Hematopoietic multipotent progenitor cell treated with erythropoietin and hydrocortisone succinate and interleukin-3 and kit ligand, for 4 days (in vitro differentiated cells): ENCODE measurements around the gene MRPL55.

Source experiments
- DNase-seq: peaks from one replicate; pipeline ENCODE4 v3.0.0-alpha.2; 2015

The MRPL55 gene

GRCh38 chr1:228147151-228147693 is 38.1 kb upstream of the MRPL55 start:
- no peak for DNase-seq

DNA sequence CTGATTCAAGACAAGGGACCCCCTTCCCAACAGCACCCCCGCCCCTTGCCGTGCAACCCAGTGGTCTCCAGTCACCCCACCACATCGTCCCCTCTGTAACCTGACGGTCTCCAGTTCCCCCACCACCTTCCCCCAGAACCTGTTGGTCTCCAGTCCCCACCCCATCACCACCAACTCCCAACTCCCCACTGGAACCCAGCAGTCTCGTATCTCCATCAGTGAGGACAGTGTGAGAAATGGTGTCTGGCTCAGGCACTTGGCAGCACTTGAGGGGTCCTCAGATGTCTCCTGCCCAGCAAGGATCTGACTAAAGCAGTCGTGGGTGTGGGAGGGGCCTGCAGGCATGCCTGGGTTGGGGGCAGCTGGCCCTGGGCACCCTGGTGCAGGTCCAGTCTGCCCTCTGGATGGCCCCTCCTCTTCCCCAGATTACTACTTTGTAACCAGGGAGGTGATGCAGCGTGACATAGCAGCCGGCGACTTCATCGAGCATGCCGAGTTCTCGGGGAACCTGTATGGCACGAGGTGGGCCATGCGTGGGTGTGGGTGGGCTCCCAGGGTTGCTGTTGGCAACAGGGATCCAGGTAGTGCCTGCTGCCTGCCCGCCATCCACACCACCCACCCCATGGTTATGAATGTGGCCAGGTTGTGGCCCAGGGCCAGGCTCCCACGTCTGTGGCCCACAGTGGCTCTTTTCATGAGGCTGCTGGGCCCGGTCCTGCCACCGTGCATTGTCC is 37.5 kb upstream of the MRPL55 start:
- no peak for DNase-seq

DNA sequence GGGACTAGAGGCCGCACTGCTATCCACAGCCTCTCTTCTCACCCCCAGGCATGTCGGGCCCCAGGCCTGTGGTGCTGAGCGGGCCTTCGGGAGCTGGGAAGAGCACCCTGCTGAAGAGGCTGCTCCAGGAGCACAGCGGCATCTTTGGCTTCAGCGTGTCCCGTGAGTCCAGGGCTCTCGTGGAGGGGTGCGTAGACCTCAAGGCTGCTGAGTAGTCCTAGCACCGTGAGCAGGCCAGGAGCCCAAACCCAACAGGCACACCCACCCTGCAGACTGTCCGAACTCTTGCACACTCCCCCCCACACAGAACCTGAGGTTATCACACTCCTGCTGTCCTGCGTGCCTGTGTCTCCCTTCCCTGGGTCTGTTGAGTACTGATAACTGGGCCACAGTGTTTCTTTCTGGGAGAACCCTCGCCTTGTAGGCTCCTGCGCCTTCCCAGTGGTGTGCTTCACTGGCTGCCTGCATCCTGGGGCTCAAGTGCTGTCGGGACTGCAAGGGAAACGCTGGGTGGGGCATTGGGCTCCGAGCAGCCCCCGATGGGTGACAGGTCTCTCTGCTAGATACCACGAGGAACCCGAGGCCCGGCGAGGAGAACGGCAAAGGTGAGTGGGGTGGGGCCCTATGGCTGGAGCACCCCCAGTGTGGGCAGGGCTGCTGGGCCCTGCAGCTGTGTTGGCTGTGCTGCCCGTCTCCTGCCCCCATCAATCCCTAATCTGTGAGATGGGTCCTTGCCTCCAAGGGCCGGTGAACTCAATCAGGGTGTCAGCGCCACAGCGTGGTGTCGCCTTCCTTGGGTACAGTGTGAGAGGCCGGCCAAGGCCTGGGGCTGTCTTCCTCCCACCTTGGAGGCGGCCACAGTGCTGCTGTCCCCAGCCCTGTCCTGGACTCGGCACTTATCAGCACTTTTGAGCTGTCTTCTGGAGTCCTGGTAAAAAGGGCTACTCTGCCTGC is 36.6 kb upstream of the MRPL55 start:
- peak; percentile 76 for DNase-seq

GRCh38 chr1:228144993-228145343 is 35.9 kb upstream of the MRPL55 start:
- no peak for DNase-seq

DNA sequence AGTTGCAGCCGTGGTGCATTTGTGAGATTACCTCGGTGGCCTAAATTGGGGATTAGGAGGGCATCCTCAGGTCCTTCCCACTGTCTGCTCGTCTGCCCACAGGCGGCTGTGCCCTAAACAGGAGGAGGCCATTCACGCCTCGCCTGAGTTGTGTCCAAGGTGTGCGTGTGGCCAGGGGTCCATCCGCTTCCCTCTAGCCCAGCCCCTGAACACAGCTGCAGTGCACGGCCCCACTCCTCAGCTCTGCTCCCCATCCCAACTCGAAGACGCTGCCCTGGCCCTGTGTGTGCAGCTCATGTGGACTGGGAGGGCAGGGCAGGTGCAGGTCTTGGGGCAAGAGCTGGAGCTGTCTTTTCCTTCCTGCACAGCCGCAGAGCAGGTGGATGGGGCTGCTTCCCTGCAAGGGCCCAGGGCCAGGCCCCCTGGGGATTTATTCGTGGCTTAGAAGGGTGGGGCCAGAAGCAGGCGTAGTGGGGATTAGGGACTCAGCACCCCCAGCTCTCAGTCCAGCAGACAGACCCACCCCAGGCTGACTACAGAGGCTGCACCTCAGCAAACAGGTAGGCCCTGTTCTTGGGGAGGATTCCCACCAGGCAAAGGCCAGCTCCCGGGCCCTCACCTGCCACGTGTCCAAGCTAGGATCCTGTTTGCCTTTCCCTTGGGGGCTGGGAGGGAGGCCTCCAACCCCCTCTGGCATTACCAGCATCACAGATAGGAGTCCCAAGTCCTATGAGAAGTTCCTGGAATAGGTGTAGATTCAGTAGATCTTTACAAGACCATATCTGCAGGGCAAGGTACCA is 35.3 kb upstream of the MRPL55 start:
- no peak for DNase-seq

- DNase-seq = no peak
Observed at GRCh38 chr1:228143480-228144192, 34.5 kb upstream of the MRPL55 start.

DNA sequence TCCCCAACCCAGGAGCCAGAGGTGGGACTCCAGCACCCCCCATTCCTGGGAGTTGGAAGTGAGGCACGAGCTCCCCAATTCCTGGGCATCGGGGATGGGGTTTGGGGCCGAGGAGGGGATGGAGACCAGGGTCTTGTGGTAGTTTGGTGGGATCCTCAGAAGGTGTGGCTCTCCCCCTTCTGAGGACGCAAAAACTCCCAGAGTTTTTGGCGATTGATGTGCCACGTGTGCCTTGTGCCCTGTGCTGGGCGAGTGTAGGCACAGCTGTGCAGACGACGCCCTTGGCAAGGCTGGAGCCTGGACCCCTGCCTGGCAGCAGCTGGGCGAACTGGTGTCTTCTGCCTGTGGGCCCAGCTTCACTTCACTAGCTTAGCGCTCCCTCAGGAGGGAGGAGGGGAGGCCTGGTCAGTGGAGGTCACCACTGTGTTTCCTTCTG is 33.6 kb upstream of the MRPL55 start:
- no peak for DNase-seq

DNA sequence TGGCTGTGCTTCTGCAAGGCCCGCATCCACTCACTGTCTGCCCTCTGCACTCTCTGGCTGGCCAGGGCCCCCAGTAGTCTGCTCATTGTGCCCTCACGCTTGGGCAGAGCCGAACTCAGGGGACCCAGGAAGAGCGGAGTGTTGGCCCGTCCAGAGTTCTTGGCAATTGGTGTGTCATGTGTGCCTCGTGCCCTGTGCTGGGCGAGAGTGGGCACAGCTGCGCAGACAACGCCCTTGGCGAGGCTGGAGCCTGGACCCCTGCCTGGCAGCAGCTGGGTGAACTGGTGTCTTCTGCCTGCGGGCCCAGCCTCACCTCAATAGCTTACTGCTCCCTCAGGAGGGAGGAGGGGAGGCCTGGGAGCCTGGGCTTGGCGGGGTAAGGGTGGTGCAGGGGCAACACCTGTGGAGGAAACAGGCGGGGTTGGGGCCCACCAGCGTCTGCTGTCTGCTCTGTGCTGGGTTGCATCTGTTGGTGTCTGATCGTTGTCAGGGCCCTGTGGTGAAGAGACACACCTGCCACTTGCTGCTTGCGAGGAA is 33.1 kb upstream of the MRPL55 start:
- DNase-seq = no peak

- DNase-seq = peak; percentile 39
Observed at GRCh38 chr1:228141226-228142044, 32.3 kb upstream of the MRPL55 start.

DNA sequence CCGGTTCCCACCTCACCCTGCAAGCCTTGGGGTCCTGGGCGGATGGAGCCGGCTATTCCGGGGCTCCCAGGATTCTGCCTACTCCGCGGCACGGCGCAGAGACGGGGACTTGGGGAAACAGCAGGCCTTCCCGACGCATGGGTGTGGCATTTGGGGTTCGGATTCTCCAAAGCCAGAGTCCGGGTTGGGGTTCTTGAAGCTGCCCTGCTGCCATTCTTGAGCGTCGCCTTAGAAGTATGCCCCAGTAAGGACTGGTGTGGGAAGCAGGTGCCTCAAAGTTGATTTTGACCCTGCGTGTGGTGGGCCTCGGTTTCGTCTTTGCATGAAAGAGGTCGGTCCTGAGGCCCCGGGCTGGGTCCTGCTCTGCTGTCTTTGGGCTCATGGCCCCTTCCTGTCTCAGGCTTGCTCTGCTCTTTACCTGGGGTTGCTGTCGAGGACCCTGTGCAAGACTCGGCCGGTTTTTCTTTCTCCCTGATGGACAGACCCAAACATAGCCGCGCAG is 31.7 kb upstream of the MRPL55 start:
- no peak for DNase-seq

GRCh38 chr1:228139931-228140723 is 31.0 kb upstream of the MRPL55 start, which contains the start of gene GUK1:
Gene GUK1 (plus strand): TSS chr1:228140279. CDS start chr1:228140303, 24 bp downstream.
- peak; percentile 100 for DNase-seq

- DNase-seq = no peak
Observed at GRCh38 chr1:228139406-228139930, 30.4 kb upstream of the MRPL55 start.

DNA sequence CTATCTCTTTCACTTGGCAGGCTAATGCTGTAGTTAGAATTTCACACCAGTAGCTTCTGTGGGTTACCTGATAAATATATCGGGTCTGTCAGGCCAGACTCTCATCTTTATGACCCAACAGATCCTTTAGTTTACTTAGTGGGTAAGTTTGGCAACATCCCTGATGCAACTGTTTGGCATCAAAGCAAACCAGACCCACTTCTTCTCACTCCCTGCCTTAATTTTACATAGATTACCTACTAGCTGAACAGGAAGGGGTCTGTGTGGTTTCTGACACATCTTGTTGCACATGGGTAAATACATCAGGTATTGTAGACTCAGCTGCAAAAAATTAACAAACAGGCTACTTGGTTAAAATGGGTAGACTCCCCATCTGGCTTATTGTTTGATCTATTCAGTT is 27.8 kb upstream of the MRPL55 start:
- peak; percentile 28 for DNase-seq

DNA sequence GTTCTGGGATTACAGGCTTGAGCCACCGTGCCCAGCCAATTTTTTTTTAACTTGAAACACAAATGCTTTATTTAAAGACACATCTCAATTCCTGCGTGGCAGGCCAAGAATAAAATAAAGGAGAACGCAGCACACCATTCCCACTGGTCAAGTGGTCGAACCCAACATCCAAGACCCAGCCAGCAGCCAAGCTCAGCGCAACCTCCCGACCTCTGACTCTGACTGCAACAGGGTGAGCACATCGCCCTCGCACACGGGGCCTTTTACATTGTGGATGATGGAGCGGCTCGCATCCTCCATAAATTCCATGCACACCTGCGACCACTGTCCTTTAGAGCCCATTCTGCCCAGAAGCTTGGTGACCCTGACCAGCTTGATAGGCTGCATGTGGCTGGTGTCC is 25.5 kb upstream of the MRPL55 start:
- no peak for DNase-seq

GRCh38 chr1:228131766-228132165 is 22.7 kb upstream of the MRPL55 start:
- no peak for DNase-seq

DNA sequence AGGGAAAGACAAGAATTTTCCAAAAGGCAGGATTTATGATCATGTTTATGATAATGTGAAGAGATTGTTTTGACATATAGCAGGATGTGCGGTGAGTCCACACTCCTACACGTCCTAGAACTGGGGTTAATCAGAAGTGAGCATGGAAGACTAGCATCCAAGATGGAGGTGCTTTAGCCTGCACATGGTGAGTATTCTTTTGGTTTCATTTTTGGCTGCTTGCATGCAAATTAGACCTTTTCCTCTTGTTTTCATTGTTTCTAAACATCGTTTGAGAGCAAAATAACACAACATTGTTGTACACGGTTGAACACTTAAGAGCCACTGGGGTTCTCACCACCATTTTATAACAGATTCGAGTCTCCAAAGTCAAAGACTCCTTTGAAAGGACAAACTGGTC is 16.1 kb upstream of the MRPL55 start:
- no peak for DNase-seq

DNA sequence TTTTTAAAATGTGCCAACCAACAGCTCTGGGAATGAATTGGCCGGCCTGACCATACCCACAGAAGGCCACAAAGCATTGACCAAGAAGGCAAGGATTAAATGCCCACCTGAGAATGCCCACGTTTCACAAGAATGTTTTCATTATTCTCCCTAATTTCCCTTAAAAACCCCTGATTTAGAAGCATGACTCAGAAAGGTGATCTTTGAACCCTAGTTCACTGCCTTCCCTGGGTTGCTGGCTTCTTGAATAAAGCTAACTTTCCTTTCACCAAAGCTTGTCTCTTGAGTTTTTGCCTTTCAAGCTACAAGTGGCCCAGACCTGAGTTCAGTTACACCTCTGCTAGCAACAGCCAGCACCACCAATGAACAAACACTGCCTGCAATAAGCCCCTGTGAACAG is 14.4 kb upstream of the MRPL55 start:
- DNase-seq = no peak

- DNase-seq = no peak
Observed at GRCh38 chr1:228122921-228123441, 13.9 kb upstream of the MRPL55 start.

- no peak for DNase-seq
Observed at GRCh38 chr1:228120857-228121489, 11.9 kb upstream of the MRPL55 start.
